PC-9 (cell line): ENCODE measurements around the gene MAGED2. TPM values are rescaled to one million over a fixed set of nuclear protein-coding genes. Genes with fewer than 3 reads are reported as not detected.

Experiments used
- BruUV-seq: library from RNA; stranded (reverse); fragments of 400-500 nt; replicated peaks from 2 replicates; lab custom pipeline; 2021; lab: Mats Ljungman, UMichigan
- CTCF ChIA-PET: fragments of 300-600 bp; sonication (Branson Sonifier 250); formaldehyde crosslinking; loops from one replicate; lab custom pipeline; 2022; ENCODE audit warnings: antibody characterized with exemption; lab: Charles Lee
- POLR2A ChIA-PET: fragments of 300-600 bp; sonication (Branson Sonifier 250); formaldehyde crosslinking; loops from one replicate; lab custom pipeline; 2022; ENCODE audit warnings: antibody characterized with exemption; ENCODE audit not compliant: unreplicated experiment; lab: Charles Lee
- DNase-seq, 2 experiments: peaks; one replicate each; pipeline versions ENCODE4 v3.0.0 to v3.0.0-alpha.2; 2015 to 2022; ENCODE audit warnings: mixed read lengths in 1 of 2
- H2AFZ ChIP-seq: fragments of 200-600 bp; sonication (generic); 2 replicates; pipeline ENCODE4 v1.8.1; 2017; ENCODE audit warnings: antibody characterized with exemption
- H3F3A ChIP-seq: fragments of 200-600 bp; sonication (generic); 2 replicates; pipeline ENCODE4 v1.8.1; 2017; ENCODE audit warnings: antibody characterized with exemption, mild to moderate bottlenecking, low read depth; ENCODE audit not compliant: insufficient read depth
- H3K27ac ChIP-seq: fragments of 200-600 bp; sonication (generic); 2 replicates; pipeline ENCODE4 v1.6.1; 2016; ENCODE audit warnings: mixed run types
- H3K27me3 ChIP-seq: fragments of 200-600 bp; sonication (generic); 2 replicates; pipeline ENCODE4 v1.6.1; 2016; ENCODE audit warnings: low read depth, mixed run types; ENCODE audit not compliant: insufficient read depth
- H3K36me3 ChIP-seq: fragments of 200-600 bp; sonication (generic); 2 replicates; pipeline ENCODE4 v1.6.1; 2016; ENCODE audit warnings: low read depth, mixed run types
- H3K4me1 ChIP-seq: fragments of 200-600 bp; sonication (generic); replicated peaks from 2 replicates; pipeline ENCODE4 v1.6.1; 2016; ENCODE audit warnings: mixed run types; ENCODE audit not compliant: insufficient read depth
- H3K4me2 ChIP-seq: fragments of 200-600 bp; sonication (generic); 2 replicates; pipeline ENCODE4 v1.6.1; 2017; ENCODE audit warnings: mixed run types
- H3K4me3 ChIP-seq: fragments of 200-600 bp; sonication (generic); 2 replicates; pipeline ENCODE4 v1.6.1; 2016; ENCODE audit warnings: mixed run types
- H3K79me2 ChIP-seq: fragments of 200-600 bp; sonication (generic); 2 replicates; pipeline ENCODE4 v1.6.1; 2017; ENCODE audit warnings: low read depth, mixed run types
- H3K9me2 ChIP-seq: fragments of 200-600 bp; sonication (generic); 2 replicates; pipeline ENCODE4 v1.8.1; 2017; ENCODE audit warnings: mild to moderate bottlenecking; ENCODE audit not compliant: insufficient read depth
- H3K9me3 ChIP-seq: fragments of 200-600 bp; sonication (generic); 2 replicates; pipeline ENCODE4 v1.8.1; 2016; ENCODE audit warnings: low read depth; ENCODE audit not compliant: insufficient read depth
- H4K20me1 ChIP-seq: fragments of 200-600 bp; sonication (generic); 2 replicates; pipeline ENCODE4 v1.8.1; 2017; ENCODE audit not compliant: insufficient read depth
- EZH2 ChIP-seq: fragments of 200-600 bp; sonication (generic); IDR thresholded peaks from 2 replicates; pipeline ENCODE4 v1.8.0; 2017; ENCODE audit warnings: antibody characterized with exemption, low read depth
- intact Hi-C: fragments of 100-400 bp; cut with micrococcal nuclease; formaldehyde crosslinking; loops from one replicate; pipeline ENCODE4 v1.10.0; 2022; ENCODE audit not compliant: unreplicated experiment
- total RNA-seq: library from RNA; stranded (reverse); gene quantifications from 2 replicates; pipeline ENCODE4 v1.2.3, GENCODE V29; 2021
- TF ChIP-seq, protein P1 (sequence below): fragments of 200-600 bp; sonication (generic); conservative IDR thresholded peaks from 2 replicates; pipeline ENCODE4 v1.6.1; 2017; ENCODE audit warnings: mixed run types, antibody characterized with exemption, mild to moderate bottlenecking, moderate library complexity

MAGED2 gene
- total RNA-seq, 1 experiment from 2014 or later, result 108 TPM

DNA sequence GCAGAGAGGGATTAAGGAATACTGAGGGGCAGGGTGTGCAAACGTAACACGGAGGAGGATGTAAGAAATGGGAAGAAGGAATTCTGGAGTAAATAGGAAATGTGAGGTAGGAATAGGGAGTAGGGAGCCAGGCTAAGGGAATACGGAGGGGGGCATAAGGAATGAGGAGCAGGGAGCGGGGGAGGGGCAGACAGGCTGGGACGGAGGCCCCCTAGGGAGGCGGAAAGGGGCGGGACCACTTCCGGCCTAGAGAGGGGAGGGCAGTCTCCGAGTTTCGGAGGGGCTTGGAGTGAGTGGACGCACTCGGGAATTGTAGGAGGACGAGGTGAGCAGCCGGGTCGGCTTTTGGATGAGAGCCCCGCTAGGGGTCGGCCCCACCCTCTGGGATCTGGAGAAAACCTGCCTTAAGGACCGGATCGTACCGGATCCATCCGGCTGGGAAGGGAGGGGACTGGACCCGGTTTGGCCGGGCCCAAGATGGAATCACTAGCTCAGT lies 612 bp downstream of the MAGED2 start:
- H3K4me3 ChIP-seq, result peak overlapping the region; percentile 86
- no peaks in the 10 kb centered on the region for H3K36me3 ChIP-seq
- ChIA-PET CTCF (interaction anchor here (0.6 to 1.5 kb wide), 3 partner anchors 11 to 280 kb away, joined by 3 to 4 read pairs (median 3); no protein-coding TSS in a partner anchor), POLR2A (interaction anchor here (0.7 to 1.0 kb wide), 3 partner anchors 9 to 1125 kb away, joined by 3 to 15 read pairs (median 4); no protein-coding TSS in a partner anchor)
- peaks cover 9% of the 10 kb centered on the region; the same call in 1 of the 2 replicates for H3K27me3 ChIP-seq
- H3K4me1 ChIP-seq, result peaks cover 8% of the 10 kb centered on the region; the same call in 1 of the 2 replicates
- BruUV-seq, result no TSS peak
- H4K20me1 ChIP-seq, result no peaks in the 10 kb centered on the region
- intact Hi-C loops, result loop anchor here (1.0 to 5.0 kb wide), 2 partner anchors 169 to 194 kb away; partner anchors contain the start of gene APEX2
- H3K9me3 ChIP-seq, result no peaks in the 10 kb centered on the region
- no peak for DNase-seq
- no peaks in the 10 kb centered on the region for H3K9me2 ChIP-seq
- TF ChIP-seq EZH2, result no peak
- TF ChIP-seq, protein P1, sequence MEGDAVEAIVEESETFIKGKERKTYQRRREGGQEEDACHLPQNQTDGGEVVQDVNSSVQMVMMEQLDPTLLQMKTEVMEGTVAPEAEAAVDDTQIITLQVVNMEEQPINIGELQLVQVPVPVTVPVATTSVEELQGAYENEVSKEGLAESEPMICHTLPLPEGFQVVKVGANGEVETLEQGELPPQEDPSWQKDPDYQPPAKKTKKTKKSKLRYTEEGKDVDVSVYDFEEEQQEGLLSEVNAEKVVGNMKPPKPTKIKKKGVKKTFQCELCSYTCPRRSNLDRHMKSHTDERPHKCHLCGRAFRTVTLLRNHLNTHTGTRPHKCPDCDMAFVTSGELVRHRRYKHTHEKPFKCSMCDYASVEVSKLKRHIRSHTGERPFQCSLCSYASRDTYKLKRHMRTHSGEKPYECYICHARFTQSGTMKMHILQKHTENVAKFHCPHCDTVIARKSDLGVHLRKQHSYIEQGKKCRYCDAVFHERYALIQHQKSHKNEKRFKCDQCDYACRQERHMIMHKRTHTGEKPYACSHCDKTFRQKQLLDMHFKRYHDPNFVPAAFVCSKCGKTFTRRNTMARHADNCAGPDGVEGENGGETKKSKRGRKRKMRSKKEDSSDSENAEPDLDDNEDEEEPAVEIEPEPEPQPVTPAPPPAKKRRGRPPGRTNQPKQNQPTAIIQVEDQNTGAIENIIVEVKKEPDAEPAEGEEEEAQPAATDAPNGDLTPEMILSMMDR, result no peak
- no peak overlapping the region for H3K27ac ChIP-seq
- H3K79me2 ChIP-seq, result peaks cover 17% of the 10 kb centered on the region
- H3K4me2 ChIP-seq, result peak overlapping the region; percentile 78
- peak overlapping the region; percentile 90 for H2AFZ ChIP-seq
- no peaks in the 10 kb centered on the region for H3F3A ChIP-seq

DNA sequence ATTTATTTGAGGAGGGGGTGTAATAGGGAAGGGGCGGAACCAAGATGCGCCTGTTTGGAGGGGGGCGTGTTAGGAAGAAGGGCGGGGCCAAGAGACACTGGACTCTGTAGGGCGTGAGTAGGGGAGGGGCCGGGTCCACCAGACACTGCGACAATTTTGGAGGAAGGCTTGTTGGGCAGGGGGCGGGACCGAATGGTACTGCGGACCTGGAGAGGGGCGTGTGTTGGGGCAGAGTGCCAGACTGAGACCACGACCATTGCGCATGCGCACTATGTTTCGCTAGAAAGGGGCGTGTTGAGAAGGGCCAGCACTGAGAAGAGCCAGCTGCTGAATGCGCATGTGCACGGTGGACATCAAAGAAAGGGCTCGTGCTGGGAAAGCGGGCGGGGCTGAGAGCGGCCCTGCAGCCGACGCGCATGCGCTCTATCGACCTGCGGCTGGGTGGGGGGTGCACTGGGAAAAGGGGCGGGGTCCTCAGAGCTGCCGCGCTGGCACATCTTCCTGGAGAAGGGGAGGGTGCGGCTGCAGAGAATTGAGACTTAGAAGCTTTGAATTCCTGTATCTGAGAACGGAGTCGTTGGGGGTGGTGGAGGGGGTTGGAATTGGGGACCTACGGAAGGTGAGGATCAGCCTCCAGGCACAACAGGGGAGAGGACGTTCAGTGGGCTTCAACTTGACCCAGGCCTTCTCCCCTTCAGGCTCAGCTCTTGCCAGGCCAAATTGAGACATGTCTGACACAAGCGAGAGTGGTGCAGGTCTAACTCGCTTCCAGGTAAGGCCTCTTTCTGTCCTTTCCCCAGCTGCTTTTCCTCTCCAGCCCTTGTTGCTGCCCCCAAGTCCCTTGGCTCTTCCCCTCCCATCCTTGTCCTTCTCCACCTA lies 1.3 kb downstream of the MAGED2 start:
- peak overlapping the region; percentile 90 for H2AFZ ChIP-seq
- H3K4me1 ChIP-seq, result peaks cover 8% of the 10 kb centered on the region; the same call in 1 of the 2 replicates
- no peaks in the 10 kb centered on the region for H3K9me3 ChIP-seq
- no peak overlapping the region for H3K27ac ChIP-seq
- ChIA-PET CTCF (interaction anchor here (0.6 to 1.5 kb wide), 2 partner anchors 169 to 279 kb away, joined by 3 read pairs; no protein-coding TSS in a partner anchor), POLR2A (interaction anchor here (0.5 to 1.0 kb wide), 5 partner anchors 169 to 1125 kb away, joined by 3 to 15 read pairs (median 4); partner anchors contain the start of gene FAM120C)
- peaks cover 17% of the 10 kb centered on the region for H3K79me2 ChIP-seq
- no peaks in the 10 kb centered on the region for H4K20me1 ChIP-seq
- intact Hi-C loops, result loop anchor here (1.0 to 5.0 kb wide), 2 partner anchors 170 to 193 kb away; partner anchors contain the start of gene APEX2
- peak overlapping the region; percentile 86 for H3K4me3 ChIP-seq
- peaks cover 9% of the 10 kb centered on the region; the same call in 1 of the 2 replicates for H3K27me3 ChIP-seq
- no peaks in the 10 kb centered on the region for H3K9me2 ChIP-seq
- no peaks in the 10 kb centered on the region for H3F3A ChIP-seq
- DNase-seq, result peak; percentile 84 to 97
- TF ChIP-seq, protein P1, result no peak
- no peak for TF ChIP-seq EZH2
- no peaks in the 10 kb centered on the region for H3K36me3 ChIP-seq
- H3K4me2 ChIP-seq, result peak overlapping the region; percentile 91
- TSS peak; percentile 65 for BruUV-seq

DNA sequence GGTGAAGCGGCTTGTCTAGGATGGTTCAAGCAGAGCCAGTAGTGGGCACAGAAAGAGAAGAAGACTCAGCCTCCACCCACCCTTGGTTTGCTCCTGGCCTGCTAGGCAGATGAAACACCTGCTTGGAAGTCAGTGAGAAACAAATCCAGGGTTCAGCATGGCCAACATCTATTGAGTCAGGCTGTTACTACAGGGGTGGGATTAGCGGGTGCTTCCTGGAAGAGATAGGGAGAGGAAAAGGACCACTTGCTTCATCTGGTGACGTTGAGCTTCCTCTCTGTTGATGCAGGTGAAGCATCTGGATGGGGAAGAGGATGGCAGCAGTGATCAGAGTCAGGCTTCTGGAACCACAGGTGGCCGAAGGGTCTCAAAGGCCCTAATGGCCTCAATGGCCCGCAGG lies 3.0 kb downstream of the MAGED2 start:
- Histone ChIP-seq H2AFZ (no peak overlapping the region), H3K4me3 (no peak overlapping the region; the same call in 1 of the 2 replicates), H3K27me3 (no peaks in the 10 kb centered on the region; the same call in 1 of the 2 replicates), H3K27ac (no peak overlapping the region), H4K20me1 (no peaks in the 10 kb centered on the region), H3K4me1 (peaks cover 8% of the 10 kb centered on the region; the same call in 1 of the 2 replicates), H3K4me2 (peak overlapping the region; percentile 91; the same call in 1 of the 2 replicates), H3K9me3 (no peaks in the 10 kb centered on the region), H3K36me3 (no peaks in the 10 kb centered on the region), H3K9me2 (no peaks in the 10 kb centered on the region), H3K79me2 (peaks cover 17% of the 10 kb centered on the region), H3F3A (no peaks in the 10 kb centered on the region)
- CTCF ChIA-PET, result no interaction called here
- intact Hi-C loops, result no loop called here
- no peak for DNase-seq
- POLR2A ChIA-PET, result interaction anchor here (0.5 to 0.6 kb wide), 2 partner anchors 1099 to 1602 kb away, joined by 3 to 19 read pairs; no protein-coding TSS in a partner anchor
- BruUV-seq, result no TSS peak
- TF ChIP-seq, protein P1, result no peak
- no peak for TF ChIP-seq EZH2
